Hematopoietic multipotent progenitor cell treated with erythropoietin and hydrocortisone succinate and interleukin-3 and kit ligand, for 6 days (in vitro differentiated cells): ENCODE results near the gene HOXD4.
A peak's percentile ranks its signal among the peaks of the same experiment; 100 is the strongest.

Experiments used
- DNase-seq: peaks from one replicate; pipeline ENCODE4 v3.0.0-alpha.2; 2015

Gene HOXD4

DNA sequence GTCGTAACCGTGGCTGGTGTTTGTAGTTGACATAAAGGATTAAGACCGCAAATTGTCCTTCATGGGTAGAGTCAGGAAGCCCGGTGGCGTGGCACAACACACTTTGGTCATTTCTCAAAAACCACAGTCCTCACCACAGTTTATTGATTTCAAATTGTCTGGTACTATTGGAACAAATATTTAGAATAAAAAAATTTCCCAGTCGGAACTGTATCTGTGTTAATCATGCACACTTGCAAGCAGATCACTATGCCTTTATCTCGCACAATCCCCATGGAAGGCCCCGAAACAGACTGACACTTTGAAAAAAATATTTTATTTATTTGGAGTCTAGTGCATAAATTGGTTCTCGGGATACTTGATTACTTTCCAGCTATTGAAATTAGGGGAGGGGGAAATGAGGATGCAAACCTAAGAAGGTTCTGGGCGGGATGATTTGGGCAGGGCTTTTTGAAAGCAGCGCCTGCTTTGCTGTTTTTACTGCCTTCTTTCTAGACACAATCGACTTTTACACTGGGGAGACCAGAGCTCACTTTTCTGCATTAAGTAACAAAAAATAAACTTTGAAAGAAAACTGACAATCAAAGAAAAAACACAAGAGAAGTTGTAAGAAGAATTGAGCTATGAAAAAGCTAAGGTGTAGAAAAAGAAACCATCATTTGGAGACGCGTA is 21.7 kb downstream of the HOXD4 start:
- no peak for DNase-seq

DNA sequence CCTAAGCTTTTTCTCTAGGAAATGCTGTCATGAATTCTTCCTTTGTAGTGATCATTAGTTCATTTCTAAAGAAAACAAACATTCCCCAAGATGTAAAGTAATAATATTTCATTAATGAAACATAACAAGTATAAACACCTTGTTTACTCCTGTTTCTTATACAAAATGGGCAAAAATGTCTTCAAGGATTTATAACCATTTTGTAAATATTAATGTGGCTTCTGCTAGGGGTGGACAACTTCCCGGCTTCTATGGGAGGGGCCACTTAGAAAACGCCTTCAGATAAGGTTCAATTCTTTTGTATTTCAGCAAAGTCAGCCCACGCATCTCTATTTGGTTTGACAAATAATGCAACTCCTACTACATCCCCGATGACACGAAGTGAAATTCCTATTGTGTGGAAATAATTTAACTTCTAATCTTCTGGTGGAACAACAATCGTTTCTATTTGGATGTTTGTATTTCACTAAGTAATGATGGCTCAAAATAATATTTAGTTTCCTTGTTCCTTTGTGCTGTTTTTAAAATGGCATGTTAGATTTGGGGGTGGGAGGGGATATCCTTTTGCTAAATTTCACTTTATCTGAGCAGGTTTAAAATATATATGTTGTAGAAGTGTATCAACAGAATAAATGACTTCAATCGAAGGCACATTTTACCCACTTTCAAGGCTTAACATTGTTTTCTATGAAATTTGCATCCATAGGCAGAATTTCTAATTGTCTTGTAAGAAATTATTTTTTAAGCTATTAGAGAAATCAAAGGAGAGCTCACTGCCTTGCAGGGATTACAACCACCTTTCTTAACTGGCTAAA is 22.4 kb downstream of the HOXD4 start:
- DNase-seq = no peak

DNA sequence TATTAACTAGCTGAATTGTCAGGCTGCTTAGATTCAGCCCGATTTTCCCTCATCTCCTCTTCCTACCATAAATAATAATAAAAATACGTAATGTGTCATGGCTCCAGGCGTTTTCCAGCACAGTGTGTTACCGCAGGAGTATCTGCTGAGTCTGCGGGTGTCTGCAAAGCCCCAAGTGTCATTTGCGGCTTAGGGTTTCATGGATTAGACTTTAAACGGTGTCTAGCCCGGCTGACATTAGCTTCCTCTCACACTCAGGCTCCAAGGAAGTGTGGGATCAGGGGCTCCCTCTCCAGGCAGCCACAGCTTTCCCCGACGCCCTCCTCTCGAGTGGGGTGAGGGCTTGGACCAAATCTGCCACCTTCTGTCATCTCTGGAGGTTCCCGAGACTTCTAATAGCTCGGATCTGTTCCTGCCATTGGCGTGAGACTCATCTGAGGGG is 23.1 kb downstream of the HOXD4 start:
- no peak for DNase-seq

DNA sequence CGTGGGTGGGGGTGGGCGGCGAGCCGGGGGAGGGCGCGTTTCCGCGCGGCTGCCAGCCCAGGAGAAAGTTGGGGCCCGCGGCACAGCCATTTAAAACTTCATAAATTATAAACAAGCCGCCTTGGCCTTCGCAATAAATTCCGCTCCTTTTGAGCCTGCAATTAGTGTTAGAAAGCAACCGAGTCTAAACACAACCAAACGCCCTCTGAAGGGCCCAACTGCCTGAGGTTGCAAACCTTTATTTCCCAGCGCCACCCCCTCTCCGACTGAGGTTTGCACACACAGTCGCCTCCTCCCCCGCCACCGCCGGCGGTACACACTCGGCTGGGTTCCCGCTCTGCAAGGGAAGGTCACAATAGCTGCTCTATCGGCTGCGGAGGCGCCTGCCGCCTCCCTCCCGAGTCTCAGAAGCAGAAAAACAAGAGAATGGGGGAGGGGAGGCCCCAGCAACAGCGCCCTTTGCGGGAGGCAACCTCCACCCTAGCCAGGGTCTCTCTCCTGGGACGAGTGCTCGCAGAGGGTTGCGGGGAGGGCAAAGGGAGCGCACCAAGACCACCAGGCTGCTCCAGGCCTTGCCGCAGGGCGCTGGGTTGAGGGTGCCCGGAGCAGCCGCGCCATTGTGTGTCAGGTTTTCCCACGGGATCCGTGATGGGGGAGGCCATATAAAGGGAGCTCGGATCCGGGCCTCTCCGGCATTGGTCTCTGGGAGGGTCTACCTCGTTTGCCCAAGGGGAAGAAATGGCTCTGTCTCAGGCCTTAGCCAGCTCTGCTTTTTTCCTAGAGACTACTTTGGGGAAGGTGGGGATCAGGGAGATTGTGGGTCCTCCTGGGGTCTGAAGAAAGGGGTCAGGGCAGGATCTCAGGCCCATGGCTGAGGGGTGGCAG is 23.7 kb downstream of the HOXD4 start:
- no peak for DNase-seq

DNA sequence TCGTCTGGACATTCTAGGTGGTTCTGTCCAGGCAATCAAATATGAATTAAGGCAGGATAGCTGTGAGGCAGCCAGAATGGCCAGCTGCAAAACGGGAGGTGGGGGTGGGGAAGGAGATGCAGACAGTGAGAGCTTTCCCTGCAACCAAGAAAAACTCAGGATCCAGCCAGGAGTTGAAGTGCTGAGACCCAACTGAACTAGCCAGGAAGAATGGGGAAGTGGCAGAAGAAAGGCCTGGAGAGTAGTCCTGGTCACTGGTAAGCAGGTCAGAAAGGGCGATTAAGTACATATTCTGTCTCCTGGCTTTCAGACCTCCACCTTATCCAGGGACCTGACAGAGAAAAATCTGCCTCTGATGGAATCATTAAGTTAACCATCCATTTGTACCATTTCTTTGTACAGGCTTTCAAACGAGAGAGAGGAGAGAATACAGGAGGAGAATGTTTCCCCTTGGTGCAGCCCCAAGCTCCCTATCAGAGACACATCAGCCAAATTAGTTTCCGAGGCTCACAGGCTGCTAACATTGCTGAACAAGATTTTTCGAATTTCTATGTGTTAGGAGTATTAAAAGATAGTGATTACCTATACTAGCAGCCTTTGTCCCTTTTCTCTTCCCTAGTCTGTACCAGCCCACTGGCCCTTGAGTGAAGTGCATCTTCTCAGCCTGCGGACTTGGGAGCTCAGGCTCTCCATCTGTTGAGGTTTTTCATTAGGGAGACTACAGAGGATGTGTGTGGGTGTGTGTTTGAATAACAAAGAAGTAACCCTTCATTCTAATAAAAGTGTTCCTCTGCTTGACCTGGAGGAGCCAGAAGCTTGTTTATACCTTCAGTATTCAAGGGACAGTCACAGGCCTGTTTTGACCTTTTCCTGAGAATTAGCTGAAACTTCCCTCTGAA is 24.6 kb downstream of the HOXD4 start:
- no peak for DNase-seq

DNA sequence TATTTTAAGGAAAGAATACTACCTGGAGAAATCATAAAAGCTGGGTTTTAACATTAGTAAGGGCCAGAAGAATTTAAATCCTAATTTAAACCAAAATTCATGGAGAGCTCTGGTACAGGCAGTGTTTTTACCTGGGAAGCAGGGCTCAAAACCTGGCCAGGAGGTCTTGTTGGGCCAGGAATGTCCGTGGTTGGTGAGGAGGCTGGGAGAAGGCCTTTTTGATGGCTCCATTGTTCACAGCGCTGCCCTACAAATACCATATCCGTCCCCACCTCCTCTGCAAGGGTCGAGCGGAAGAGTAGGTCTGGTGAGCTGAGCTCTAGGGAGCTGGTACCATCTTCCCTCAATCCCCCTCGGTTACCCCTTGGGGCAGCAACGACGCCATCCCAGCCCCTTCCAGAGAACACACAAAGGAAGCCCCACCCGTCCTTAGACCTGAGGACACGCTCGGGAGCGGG is 26.3 kb downstream of the HOXD4 start:
- DNase-seq = no peak

DNA sequence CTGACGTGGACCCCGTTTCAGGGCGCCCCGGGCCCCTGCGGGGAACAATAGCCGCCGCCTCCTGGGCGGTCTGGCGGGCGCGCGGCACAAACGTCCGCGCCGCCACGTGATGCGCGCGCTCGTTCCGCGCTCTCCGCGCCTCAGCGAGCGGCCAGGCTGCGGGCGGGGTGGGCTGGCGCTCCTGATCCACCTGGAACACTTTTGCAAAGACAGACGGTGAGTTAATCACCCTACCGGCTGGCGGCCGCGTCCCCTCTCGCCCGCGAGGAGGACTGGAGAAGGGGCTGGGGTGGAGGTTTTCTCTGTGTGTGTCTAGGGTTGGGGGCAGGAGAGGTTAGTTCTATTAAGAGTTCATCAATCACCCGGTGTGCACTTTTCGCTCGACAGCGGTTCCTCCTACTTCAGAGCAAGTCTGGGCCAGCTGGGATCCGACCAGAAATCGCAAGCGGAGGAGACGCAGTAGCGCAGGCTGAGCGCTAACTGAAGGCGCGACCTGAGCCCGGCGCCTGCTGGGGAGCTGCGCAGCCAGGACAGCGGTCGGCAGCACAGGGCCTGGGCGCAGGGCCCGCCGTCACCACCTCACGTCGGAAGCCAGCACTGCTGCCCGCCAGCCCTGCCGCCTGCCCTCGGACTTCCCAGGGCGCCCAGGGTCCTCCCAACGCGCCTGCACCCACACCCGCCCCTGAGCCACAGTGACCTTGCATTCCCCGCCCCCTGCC is 26.8 kb downstream of the HOXD4 start:
- DNase-seq = no peak

DNA sequence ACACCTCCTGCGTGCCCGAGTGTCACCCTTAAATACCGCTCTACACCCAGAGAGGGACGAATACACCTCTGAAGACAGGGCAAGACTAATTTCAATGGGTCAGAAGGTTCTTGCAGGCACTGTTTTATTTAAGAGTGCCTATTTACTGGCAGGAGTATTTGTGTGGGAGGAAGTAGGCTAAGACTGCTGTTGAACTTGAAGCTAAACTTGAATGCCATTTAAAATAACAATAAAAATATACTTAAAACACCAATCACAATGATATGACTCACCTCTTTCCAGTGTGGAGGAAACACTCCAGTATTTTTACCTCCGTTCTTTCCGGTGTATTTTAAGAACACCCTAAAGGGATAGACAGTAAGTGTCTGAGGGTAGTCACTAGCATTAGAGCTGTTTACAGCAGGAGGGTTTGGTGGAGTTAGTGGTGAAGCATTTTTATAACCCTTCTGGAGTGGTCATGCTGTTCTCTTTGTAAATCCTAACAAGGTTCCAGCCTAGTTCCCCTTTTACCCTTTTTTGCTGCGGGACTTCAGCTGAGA is 27.5 kb downstream of the HOXD4 start:
- no peak for DNase-seq

DNA sequence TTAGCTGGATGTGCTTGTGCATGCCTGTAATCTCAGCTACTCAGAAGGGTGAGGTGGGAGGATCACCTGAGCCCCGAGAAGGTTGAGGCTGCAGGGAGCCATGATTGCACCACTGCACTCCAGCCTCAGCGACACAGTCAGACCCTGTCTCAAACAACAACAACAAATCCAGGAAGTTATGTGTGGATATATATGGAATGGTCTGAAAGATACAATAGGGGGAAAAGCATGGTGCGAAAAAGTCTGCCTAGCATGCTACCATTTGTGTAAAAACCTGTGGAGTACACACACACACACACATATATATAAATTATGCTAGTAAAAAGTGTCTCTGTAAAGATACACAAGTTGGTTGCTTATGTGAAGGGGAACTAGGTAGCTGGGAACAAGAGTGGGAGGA is 30.2 kb downstream of the HOXD4 start:
- no peak for DNase-seq

DNA sequence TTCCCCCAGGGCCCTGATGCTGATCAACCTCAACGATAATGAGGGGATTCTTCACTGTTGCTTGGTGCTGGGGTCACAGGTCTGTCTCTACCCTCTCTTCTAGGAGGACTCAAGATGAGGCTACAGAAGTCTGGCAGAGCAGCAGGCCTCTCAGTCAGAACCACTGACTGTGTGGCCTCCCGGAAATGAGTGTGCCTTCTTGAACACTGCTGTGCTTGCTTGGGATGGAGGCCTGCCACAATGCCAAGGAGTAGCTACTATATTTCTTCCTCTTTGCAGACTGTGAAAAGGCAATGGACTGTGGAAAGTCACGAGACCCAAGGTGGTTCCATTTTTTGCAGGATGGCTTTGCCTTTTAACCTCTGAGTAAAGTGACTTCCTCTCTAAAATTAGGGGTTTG is 31.3 kb downstream of the HOXD4 start:
- DNase-seq = no peak

DNA sequence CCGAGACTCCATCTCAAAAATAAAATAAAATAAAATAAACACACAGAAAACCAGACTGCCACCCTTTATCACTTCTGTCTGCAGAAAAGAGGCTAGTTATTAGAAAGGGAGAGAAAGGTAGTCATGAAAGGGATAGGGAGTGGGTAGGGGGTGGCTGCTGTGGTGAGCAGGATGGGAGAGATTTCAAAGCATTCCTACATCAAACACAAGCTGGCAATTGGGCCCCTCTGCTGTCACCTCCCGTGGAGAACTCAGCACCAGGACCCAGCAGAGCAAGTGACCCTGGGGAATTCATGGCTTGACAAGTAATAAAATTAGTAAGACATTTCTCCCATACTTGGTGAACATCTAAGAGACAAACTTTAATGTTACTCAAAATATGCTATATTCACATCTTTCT is 33.4 kb downstream of the HOXD4 start:
- DNase-seq = no peak

DNA sequence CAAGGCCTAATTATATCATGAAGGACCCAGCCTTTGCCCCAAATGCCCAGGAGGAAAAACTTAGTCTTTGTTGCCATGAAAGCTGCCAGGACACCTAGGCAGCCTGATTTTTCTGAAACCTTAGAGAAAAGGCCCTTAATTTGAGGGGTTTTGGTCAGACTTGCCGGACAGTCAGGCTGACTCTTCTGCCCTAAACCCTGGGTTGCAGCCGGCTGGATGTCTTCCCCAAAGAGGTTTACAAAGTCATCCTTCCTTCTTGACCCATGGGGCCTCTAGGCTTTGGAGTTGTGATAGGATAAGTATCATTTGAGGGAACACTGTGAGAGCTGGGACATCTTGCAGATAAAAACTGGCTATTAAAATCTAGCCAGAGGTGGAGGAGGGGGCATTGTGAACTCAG is 34.7 kb downstream of the HOXD4 start:
- no peak for DNase-seq

DNA sequence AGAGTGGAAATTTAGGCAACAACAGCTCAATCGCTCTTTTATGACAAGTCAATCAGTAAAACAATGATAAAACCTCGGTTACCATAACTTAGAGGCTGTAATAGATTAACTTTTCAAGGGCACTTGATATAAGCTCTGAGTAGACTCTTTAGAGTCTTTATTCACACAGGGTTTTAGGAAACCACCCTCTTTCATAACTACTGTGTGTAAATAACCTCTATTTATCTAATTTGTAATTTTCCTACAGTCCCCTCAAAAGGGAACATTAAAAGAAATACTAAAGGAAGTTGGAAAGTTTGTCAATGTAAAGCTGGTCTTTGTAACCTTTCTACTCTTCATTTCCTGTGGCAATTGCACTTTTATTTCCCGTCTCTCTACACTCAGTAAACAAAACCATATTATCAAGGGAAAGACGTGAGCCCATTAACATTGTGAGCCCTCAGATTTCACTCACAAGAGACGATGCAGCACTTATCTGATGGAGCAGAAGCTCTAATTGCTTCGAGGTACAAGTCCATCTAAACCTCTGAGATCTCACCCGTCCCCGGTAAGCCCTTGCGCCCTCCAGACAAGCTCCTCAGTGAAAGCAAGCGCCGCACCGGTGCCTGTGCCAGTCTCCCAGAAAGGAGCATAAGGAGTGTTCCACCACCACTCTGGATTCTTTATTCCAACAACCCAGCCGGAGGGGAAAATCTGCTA is 36.0 kb downstream of the HOXD4 start:
- no peak for DNase-seq

DNA sequence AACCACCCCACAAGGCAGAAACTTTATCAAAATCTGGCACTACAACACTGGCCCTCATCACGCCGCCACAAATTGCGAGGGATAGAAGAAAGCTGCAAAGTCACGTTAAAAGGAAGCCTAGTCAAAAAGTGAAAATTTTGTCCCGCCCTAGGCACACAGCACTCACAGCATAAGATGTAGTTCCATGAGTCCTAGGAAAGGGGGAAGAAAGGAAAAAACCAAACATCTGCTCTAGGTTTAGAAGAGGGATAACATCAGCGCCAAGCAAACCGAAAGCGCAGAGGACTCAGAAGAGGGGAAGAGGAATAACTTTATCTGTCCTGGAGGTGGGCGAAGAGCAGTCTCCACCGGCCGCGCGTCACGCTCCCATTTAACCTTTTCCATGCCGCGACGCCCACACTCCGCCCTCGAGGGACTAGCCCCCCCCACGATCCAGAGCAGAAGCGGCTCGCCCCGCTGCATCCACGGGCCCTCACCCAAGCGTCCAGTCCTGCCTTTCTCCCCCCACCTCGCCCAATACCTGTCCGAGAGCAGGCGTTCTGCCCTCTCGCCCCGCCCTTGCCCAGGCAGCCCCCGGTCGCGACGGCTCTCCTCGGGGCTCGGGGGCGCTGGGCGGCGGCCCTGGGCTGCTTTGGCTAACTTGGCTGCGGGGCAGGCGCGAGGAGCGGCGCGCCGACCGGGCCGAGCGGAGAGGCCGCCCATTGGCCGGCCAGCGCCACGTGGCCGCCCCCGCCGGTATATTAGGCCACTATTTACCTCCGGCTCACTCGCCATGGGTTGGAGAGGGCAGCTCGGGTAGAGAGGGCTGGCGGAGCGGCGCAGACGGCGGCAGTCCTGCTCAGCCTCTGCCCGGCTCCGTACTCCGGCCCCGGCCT is 36.8 kb downstream of the HOXD4 start, which contains the start of gene HOXD1:
HOXD1 (plus strand) TSS at position 770 of the 875 bp plus-strand sequence. CDS start 134 bp downstream, outside the sequence.
- DNase-seq = no peak

DNA sequence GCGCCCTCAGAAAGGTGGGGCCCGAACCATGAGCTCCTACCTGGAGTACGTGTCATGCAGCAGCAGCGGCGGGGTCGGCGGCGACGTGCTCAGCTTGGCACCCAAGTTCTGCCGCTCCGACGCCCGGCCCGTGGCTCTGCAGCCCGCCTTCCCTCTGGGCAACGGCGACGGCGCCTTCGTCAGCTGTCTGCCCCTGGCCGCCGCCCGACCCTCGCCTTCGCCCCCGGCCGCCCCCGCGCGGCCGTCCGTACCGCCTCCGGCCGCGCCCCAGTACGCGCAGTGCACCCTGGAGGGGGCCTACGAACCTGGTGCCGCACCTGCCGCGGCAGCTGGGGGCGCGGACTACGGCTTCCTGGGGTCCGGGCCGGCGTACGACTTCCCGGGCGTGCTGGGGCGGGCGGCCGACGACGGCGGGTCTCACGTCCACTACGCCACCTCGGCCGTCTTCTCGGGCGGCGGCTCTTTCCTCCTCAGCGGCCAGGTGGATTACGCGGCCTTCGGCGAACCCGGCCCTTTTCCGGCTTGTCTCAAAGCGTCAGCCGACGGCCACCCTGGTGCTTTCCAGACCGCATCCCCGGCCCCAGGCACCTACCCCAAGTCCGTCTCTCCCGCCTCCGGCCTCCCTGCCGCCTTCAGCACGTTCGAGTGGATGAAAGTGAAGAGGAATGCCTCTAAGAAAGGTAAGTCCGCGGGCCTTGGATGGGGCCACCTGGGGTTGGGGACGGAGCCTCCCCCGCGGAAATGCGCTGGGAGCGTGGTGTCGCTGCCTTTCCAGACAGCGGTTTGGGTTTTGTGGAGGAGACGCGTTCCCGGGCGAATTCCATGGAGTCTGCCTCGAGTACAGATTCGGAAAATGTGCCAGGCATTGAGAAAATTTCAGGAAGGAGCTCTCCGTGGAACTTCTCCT is 37.7 kb downstream of the HOXD4 start:
- no peak for DNase-seq

DNA sequence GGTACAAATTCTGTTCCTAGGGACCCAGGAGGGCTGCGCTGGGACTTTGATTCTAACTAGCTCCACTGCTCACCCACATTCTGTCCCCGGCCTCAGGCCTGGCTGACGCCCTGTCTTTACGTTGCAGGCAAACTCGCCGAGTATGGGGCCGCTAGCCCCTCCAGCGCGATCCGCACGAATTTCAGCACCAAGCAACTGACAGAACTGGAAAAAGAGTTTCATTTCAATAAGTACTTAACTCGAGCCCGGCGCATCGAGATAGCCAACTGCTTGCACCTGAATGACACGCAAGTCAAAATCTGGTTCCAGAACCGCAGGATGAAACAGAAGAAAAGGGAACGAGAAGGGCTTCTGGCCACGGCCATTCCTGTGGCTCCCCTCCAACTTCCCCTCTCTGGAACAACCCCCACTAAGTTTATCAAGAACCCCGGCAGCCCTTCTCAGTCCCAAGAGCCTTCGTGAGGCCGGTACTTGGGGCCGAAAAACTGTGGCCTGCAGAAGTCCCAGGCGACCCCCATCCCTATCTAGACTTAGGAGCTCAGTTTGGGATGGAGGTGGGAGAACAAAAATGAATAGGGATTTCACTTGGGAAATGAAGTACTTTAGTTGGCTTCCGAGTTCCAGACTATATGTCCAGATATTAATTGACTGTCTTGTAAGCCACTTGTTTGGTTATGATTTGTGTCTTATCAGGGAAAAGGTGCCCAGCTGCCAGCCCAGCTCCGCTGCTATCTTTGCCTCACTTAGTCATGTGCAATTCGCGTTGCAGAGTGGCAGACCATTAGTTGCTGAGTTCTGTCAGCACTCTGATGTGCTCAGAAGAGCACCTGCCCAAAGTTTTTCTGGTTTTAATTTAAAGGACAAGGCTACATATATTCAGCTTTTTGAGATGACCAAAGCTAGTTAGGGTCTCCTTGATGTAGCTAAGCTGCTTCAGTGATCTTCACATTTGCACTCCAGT is 38.6 kb downstream of the HOXD4 start:
- DNase-seq = peak; percentile 37

DNA sequence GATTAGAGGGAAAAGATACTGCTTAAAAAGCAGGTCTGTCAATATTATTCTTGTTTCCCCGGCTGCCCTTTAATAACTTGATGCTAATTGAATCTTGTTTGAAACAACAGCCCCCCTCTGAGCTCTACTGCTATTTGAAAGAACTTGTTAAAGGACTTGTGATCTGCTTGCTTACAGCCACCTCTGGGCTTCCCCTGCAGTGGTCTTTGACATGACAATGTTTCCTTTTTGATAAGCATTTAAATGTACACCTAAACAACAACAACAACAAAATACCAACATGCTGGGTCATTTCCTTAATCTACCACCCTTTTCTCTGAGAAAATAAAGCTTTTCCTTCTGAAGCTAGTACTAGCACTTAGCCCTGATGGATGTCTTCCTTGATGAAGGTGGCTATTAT is 41.0 kb downstream of the HOXD4 start:
- no peak for DNase-seq
